PC-3 (cell line): ENCODE measurements around the gene CACHD1. TPM values are rescaled to one million over a fixed set of nuclear protein-coding genes. Genes with fewer than 3 reads are reported as not detected.

Experiments
- ATAC-seq: fragments of 200-7000 bp; cut with Tn5 transposase; 2 replicates; pipeline ENCODE4 v1.9.1; 2020; ENCODE audit warnings: mild to moderate bottlenecking, moderate library complexity
- BruUV-seq: library from RNA; stranded (reverse); fragments of 400-500 nt; replicated peaks from 2 replicates; lab custom pipeline; 2021; lab: Mats Ljungman, UMichigan
- CTCF ChIA-PET: fragments of 300-600 bp; sonication (Branson Sonifier 250); formaldehyde crosslinking; loops from one replicate; lab custom pipeline; 2022; ENCODE audit warnings: antibody characterized with exemption; lab: Charles Lee
- POLR2A ChIA-PET: fragments of 300-600 bp; sonication (Branson Sonifier 250); formaldehyde crosslinking; loops from one replicate; lab custom pipeline; 2022; ENCODE audit warnings: antibody characterized with exemption; ENCODE audit not compliant: unreplicated experiment; lab: Charles Lee
- DNase-seq: peaks from one replicate; pipeline ENCODE4 v3.0.0-alpha.2; 2015
- H2AFZ ChIP-seq: fragments of 300-600 bp; sonication (generic); 2 replicates; pipeline ENCODE4 v1.6.0; 2016; ENCODE audit warnings: antibody characterized with exemption, low read length
- H3F3A ChIP-seq: fragments of 300-600 bp; sonication (generic); one replicate; pipeline ENCODE4 v1.6.0; 2017; ENCODE audit warnings: antibody characterized with exemption, low read length, control low read depth, mild to moderate bottlenecking; ENCODE audit not compliant: unreplicated experiment
- H3K27ac ChIP-seq: fragments of 300-600 bp; sonication (generic); 2 replicates; pipeline ENCODE4 v1.5.1; 2016; ENCODE audit warnings: mild to moderate bottlenecking, low read length
- H3K27me3 ChIP-seq: fragments of 300-600 bp; sonication (generic); 2 replicates; pipeline ENCODE4 v1.6.1; 2016; ENCODE audit warnings: low read length, mixed read lengths
- H3K36me3 ChIP-seq: fragments of 300-600 bp; sonication (generic); 2 replicates; pipeline ENCODE4 v1.6.1; 2016; ENCODE audit warnings: low read depth, mixed run types, low read length, mixed read lengths
- H3K4me1 ChIP-seq: fragments of 300-600 bp; sonication (generic); 2 replicates; pipeline ENCODE4 v1.5.1; 2016; ENCODE audit warnings: low read length; ENCODE audit not compliant: insufficient read depth
- H3K4me2 ChIP-seq: fragments of 300-600 bp; sonication (generic); 2 replicates; pipeline ENCODE4 v1.6.0; 2016; ENCODE audit warnings: low read length
- H3K4me3 ChIP-seq: fragments of 300-600 bp; sonication (generic); 2 replicates; pipeline ENCODE4 v1.5.1; 2016; ENCODE audit warnings: mild to moderate bottlenecking, low read length, mixed read lengths
- H3K79me2 ChIP-seq: fragments of 300-600 bp; sonication (generic); 2 replicates; pipeline ENCODE4 v1.6.1; 2017; ENCODE audit warnings: low read length, mixed read lengths
- H3K9ac ChIP-seq: fragments of 300-600 bp; sonication (generic); 2 replicates; pipeline ENCODE4 v1.6.0; 2016; ENCODE audit warnings: mild to moderate bottlenecking, low read length
- H3K9me2 ChIP-seq: fragments of 300-600 bp; sonication (generic); replicated peaks from 2 replicates; pipeline ENCODE4 v1.6.1; 2016; ENCODE audit warnings: mixed run types, low read length, mixed read lengths
- H3K9me3 ChIP-seq: fragments of 300-600 bp; sonication (generic); 2 replicates; pipeline ENCODE4 v1.6.1; 2016; ENCODE audit warnings: low read length, mixed read lengths
- H4K20me1 ChIP-seq: fragments of 300-600 bp; sonication (generic); 2 replicates; pipeline ENCODE4 v1.6.1; 2016; ENCODE audit warnings: low read length, mixed read lengths
- CTCF ChIP-seq: fragments of 300-600 bp; sonication (generic); conservative IDR thresholded peaks from 2 replicates; pipeline ENCODE4 v1.5.1; 2017; ENCODE audit warnings: antibody characterized with exemption, low read depth, mild to moderate bottlenecking, low read length
- EZH2 ChIP-seq: fragments of 300-600 bp; sonication (generic); IDR thresholded peaks from one replicate; pipeline ENCODE4 v1.6.1; 2017; ENCODE audit warnings: antibody characterized with exemption, mild to moderate bottlenecking, low read length; ENCODE audit not compliant: unreplicated experiment
- EZH2phosphoT487 ChIP-seq: fragments of 300-600 bp; sonication (generic); IDR thresholded peaks from 2 replicates; pipeline ENCODE4 v1.6.1; 2018; ENCODE audit warnings: mild to moderate bottlenecking, antibody characterized with exemption, low read length, borderline replicate concordance
- intact Hi-C: fragments of 100-400 bp; cut with micrococcal nuclease; formaldehyde crosslinking; loops from 2 replicates; pipeline ENCODE4 v1.9.0; 2023
- total RNA-seq: library from RNA; depleted of rRNA; stranded (reverse); fragments of >200 nt; gene quantifications from 2 replicates; pipeline ENCODE4 v1.2.3, GENCODE V29; 2014

Gene CACHD1
- total RNA-seq, 1 experiment from 2014 or later: 6.6 TPM

GRCh38 chr1:64590316-64590715 is 120.4 kb downstream of the CACHD1 start:
- no peaks in the 10 kb centered on the region for H4K20me1 ChIP-seq
- no peaks in the 10 kb centered on the region for H3K27me3 ChIP-seq
- H3K79me2 ChIP-seq: no peaks in the 10 kb centered on the region
- TF ChIP-seq CTCF (no peak), EZH2phosphoT487 (no peak), EZH2 (no peak)
- DNase-seq (no peak), ATAC-seq (no peak)
- no peaks in the 10 kb centered on the region for H3K9me2 ChIP-seq
- ChIA-PET CTCF (no interaction called here), POLR2A (no interaction called here)
- H3F3A ChIP-seq: no peaks in the 10 kb centered on the region
- intact Hi-C loops: no loop called here
- no peak overlapping the region for H3K27ac ChIP-seq
- H3K4me1 ChIP-seq: no peaks in the 10 kb centered on the region
- BruUV-seq: no TSS peak
- no peaks in the 10 kb centered on the region for H3K9me3 ChIP-seq
- H3K36me3 ChIP-seq: no peaks in the 10 kb centered on the region
- no peak overlapping the region for H2AFZ ChIP-seq
- H3K9ac ChIP-seq: no peak overlapping the region
- H3K4me3 ChIP-seq: no peak overlapping the region
- no peak overlapping the region for H3K4me2 ChIP-seq

- CTCF ChIA-PET: no interaction called here
- BruUV-seq: no TSS peak
Observed at GRCh38 chr1:64594446-64594845, 124.5 kb downstream of the CACHD1 start.

GRCh38 chr1:64595871-64596515 is 126.1 kb downstream of the CACHD1 start:
- DNase-seq: no peak
- H3K27me3 ChIP-seq: no peaks in the 10 kb centered on the region
- no peak overlapping the region for H2AFZ ChIP-seq
- ATAC-seq: no peak
- no peaks in the 10 kb centered on the region for H3K9me3 ChIP-seq
- no peaks in the 10 kb centered on the region for H3K36me3 ChIP-seq
- no peak overlapping the region for H3K4me3 ChIP-seq
- BruUV-seq: no TSS peak
- TF ChIP-seq EZH2phosphoT487: no peak
- TF ChIP-seq CTCF: no peak
- POLR2A ChIA-PET: no interaction called here
- no peaks in the 10 kb centered on the region for H3F3A ChIP-seq
- H3K27ac ChIP-seq: no peak overlapping the region
- intact Hi-C loops: no loop called here
- no peaks in the 10 kb centered on the region for H3K9me2 ChIP-seq
- no peak overlapping the region for H3K9ac ChIP-seq
- CTCF ChIA-PET: no interaction called here
- H3K79me2 ChIP-seq: no peaks in the 10 kb centered on the region
- H3K4me2 ChIP-seq: no peak overlapping the region
- H4K20me1 ChIP-seq: no peaks in the 10 kb centered on the region
- no peaks in the 10 kb centered on the region for H3K4me1 ChIP-seq

More at GRCh38 chr1:64594446-64594845, 124.5 kb downstream of the CACHD1 start:
- no peaks in the 10 kb centered on the region for H3K79me2 ChIP-seq
- H3K27me3 ChIP-seq: no peaks in the 10 kb centered on the region
- no peak overlapping the region for H3K27ac ChIP-seq
- no peak overlapping the region for H3K9ac ChIP-seq
- no peaks in the 10 kb centered on the region for H4K20me1 ChIP-seq
- no peak overlapping the region for H3K4me3 ChIP-seq
- no peaks in the 10 kb centered on the region for H3K36me3 ChIP-seq
- TF ChIP-seq EZH2: no peak
- DNase-seq (no peak), ATAC-seq (no peak)
- H3K4me1 ChIP-seq: no peaks in the 10 kb centered on the region
- H3K9me2 ChIP-seq: no peaks in the 10 kb centered on the region
- POLR2A ChIA-PET: no interaction called here
- intact Hi-C loops: no loop called here
- no peaks in the 10 kb centered on the region for H3F3A ChIP-seq
- H3K9me3 ChIP-seq: no peaks in the 10 kb centered on the region
- H3K4me2 ChIP-seq: no peak overlapping the region
- H2AFZ ChIP-seq: no peak overlapping the region
